Activated CD4-positive, CD25-positive, alpha-beta regulatory T cell treated with anti-CD3 and anti-CD28 coated beads, Interleukin-2, amount 50 U/mL, for 72 hours (primary cell): ENCODE data around the gene MYPOP.
A peak's percentile ranks its signal among the peaks of the same experiment; 100 is the strongest.
"Not testable (repeated sequence)": the region's sequence is repeated elsewhere in the genome, so short reads cannot be mapped to it uniquely, and the experiment has no call there.

Experiments
- DNase-seq: peaks from one replicate; pipeline ENCODE4 v3.0.0; 2021

MYPOP gene

DNA sequence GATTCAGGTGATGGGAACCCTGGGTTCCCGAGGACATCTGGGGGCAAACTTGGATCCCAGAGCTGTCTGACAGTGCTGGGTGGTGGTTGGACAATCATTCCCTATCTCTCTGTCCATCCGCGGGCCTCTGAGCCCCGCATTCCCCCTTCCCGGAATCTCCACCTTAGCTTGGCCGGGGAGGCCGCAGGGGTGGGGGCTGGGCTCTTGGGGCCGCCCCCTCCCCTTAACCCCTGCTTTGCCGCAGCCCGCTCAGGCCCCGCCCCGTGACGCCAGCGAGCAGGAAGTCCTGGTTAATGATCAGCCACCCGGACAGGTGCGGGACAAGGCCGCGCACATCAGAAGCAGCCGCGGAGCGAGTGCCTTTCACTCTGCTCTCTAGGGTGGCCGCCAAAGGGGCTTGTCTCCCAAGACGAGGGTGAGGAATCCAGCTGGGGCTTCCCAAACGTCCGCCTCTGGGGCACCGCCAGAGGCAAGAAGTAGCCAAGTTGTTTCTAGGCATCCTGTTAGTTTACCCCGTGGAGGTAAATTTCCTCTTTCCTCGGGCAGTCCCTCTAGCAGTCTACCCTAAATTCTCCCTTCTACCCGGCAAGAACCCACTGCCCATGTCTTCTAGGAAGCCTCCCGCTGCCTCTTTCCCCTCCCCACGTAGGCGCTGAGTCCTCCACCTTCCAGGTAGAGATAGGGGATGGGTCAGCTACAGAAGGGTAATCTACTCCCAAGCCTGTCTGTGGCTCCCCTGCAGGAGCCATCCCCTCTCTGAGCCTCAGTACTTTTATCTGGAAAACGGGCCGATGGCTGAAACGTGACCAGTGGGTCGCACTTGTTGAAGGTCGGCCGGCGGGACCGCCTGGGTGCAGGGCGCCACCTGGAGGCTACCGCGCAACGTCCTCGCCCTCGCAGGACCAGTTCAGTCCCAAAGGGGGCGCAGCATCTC lies 19.5 kb downstream of the MYPOP start:
- peak; percentile 87 for DNase-seq

DNA sequence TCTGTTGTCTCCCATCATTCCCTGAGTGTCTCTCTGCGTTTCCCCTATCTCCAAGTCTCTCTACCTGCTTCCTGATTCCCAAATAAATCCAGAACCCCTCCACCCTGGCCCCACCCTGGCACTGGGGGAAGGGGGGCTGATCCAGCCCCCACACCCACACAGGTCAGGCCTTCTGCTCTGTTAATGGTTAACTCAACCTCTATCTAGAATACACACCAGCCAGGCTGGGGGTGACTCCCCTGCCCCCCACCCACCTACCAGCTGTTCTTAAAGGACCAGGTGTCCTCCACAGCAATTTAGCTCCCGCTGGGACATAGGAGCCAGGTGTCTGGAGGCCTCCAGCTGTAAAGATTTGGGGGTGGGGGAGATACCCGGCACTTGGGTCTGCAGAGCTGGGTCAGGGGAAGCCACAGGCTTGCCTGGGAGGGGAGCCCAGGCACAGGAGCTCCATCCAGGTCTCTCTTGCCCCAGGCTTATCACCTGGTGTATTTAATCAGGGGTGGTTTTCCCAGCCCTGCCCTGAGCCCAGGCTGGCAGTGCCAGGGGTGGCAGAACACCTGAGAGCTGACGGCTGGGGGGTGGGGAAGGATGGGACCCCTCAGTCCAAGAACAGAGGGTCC lies 20.4 kb downstream of the MYPOP start:
- no peak for DNase-seq

DNA sequence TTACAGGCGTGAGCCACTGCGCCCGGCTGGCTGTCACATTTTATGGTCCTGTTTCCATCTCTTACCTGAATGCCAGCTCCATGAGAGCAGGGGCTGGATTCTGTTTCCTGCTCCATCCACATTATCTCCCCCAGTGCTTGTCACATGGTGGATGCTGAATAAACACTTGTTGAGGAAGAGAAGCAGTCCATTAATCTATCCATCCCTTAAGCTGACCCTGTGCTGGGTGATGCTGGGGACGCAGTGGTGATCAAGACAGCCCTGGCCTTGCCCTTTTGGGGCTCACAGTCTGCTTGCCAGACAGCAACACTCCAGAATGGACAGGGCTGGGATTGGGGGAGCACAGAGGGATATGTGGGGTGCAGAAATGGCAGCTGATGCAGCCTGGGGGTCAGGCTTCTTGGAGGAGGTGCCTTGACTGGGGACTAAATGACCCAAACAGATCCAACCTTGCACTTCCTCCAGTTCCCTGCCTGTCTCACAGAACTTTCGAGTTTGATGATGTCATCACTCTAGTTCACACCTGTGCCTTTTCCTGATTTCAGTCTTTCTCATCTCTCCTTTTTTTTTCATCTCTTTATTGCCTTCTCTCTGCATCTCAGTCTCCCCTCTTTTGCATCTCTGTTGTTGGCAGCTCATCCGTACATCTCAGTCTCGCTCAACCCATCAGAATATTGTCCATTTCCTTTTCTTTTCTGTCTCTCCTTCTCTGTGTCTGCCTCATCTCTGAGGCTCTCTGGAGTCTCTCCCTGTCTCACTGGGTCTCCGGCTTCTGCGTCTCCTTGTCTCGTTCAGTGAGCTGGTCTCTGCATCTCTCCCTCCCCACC lies 21.1 kb downstream of the MYPOP start:
- DNase-seq = no peak

DNA sequence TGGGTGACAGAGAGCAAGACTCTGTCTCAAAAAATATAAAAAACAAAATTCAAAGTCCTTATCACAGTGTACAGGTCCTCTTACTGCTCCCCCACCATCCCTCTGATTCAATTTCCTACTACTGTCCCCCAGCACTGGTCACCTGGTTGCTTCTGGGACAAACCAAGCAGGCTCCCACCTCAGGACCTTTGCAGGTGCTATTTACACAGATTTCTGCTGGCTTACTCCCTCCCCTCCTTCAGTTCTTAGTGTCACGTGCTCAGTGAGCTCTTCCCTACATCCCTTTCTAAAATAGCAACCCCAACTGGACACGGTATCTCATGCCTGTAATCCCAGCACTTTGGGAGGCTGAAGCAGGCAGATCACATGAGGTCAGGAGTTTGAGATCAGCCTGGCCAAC lies 22.4 kb downstream of the MYPOP start:
- DNase-seq = no peak

- DNase-seq = no peak
Observed at GRCh38 chr19:45879055-45879454, 23.4 kb downstream of the MYPOP start.

DNA sequence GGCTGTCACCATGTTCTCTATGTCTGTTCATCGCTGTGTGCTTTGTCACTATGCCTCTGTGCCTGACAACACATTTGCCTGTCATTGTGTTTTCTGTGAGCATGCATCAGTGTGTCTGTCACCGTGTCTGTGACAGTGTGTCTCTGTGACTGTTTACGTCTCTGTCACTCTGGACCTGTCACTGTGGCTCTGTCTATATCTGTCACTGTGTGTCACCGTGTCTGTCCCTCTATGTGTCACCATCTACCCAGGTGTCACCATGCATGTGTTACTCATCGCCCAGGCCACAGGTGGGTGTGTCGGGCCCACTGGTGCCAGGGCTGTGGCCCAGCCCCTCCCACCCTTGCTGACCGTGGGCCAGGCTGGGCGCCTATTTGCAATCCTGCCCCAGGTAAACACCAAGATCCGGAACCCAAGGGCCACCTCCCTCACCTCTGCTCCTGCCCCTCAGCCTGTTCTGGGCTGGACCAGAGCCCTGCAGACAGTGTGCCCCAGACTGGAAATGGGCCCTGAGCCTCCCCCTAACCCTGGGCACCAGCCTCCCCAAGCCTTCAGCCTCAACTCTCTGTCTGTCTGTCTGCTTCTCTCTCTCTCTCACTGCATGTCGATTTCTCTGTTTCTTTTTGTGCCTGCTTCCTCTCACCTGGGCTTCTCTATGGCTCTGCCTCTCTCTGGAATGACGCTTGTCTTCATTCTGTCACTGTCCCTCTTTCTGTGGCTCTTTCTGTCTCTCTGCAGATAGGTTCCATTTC lies 24.2 kb downstream of the MYPOP start:
- DNase-seq = no peak

DNA sequence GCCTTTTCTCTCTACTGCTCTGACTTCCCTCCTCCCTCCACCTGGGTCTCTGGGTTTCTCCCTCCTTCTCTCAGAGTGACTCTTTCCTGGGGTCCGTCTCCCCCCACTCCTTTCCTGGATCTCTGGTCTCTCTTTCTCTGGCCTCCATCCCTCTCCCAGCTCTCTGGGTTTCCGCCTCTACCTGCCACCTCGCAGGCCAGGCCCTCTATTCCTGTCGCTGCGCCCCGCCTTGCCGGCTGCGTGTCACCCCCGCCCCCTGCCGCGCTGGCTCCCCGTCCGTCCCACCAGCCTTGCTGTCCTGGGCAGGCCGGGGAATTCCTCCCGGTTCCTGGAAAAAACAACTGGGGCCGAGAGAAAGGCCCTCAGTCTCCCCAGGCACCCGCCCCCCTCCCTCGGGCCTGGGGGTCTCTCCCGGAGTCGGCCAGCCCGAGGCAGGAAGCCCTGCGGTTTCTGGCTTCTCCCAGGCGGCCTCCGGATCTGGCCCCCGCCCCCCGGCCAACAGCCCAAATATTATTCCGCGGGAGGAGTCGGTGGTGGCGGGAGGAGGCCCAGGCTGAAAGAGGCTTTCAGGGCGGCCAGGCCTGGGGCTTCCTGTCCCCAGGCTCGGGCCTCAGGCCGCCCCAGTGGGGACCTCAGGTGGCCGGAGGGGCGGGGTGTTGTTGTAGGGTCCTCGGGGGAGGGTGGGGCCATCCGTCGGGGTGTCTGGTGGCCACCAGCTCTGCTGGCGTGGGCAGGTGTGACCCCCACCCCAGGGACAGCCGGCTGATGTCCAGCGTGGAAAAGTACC lies 25.8 kb downstream of the MYPOP start:
- no peak for DNase-seq

GRCh38 chr19:45876161-45876410 lies 26.3 kb downstream of the MYPOP start:
- DNase-seq = no peak

DNA sequence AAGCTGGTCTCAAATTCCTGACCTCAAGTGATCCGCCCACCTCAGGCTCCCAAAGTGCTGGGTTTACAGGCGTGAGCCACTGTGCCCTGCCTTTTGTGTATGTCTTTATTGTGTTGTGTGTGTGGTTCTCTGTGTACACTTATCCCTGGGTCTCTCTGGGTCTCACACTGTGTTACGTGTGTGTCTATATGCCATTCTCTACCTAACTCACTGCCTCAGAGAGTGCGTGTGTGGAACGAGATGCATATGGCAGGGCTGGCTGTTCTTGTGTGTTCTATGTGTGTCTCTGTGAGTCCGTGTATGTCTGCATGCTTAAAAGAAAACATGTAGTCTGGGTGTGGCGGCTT lies 27.8 kb downstream of the MYPOP start:
- DNase-seq = no peak

DNA sequence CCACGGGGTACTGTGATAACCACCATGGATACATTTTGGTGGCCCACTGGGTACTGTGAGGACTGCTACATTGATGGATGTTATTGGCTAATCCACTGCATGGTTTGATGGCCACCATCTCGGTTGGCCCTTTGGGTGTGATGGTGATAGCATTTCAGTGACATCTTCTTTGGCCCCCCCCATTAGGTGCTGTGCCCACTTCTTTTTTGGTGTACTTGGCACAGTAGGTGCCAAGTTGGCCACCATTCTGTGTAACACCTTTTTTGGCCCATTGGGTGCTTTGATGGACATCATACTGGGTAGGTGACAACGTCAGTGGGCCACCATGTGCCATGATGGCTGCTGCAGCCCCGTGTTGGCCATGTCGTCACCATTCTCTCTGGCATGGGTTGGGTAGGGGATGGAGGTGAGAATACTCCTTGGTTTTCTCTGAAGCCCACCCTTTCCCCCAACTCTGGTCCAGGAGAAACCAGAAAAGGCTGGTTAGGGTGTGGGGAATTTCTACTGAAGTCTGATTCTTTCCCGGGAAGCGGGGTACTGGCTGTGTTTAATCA lies 29.1 kb downstream of the MYPOP start:
- DNase-seq = no peak

- DNase-seq = no peak
Observed at GRCh38 chr19:45872095-45872919, 30.1 kb downstream of the MYPOP start.

GRCh38 chr19:45870798-45871197 lies 31.6 kb downstream of the MYPOP start:
- DNase-seq = no peak

GRCh38 chr19:45867241-45867640 lies 35.2 kb downstream of the MYPOP start:
- DNase-seq = not testable (repeated sequence)

GRCh38 chr19:45866400-45867176 lies 35.8 kb downstream of the MYPOP start:
- no peak for DNase-seq

DNA sequence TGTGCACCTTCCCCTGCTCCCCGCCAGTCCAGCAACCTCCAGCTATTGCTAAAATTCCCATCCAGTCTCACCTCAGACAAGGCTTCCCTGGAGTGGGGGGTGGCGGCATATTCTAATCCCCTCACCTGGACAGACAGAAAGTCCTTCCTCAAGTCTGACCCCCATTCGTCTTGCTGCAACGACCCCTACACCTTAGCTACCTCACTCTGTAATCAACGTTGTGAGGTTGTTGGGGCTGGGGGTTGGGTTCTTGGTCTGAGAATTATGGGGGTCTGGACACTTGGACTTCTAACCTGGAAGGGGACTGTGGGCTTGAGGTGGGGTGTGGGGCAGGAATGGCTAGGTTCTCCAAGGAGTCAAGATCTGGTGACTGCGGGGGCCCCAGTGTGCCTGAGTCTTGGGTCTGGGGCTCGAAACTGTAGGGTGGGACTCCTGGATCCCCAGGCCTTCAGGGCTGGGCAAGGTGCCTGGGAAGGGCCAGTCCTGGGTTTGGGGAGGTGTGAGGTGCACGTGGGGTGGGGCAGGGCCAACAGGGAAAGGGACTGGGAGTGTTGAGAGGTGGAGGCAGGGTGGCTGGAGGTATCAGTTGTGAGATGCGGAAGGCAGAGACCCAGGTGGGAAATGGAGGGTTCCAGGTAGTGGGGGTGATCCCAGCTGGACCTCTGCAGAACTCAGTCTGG lies 37.0 kb downstream of the MYPOP start:
- no peak for DNase-seq

- no peak for DNase-seq
Observed at GRCh38 chr19:45864629-45865082, 37.8 kb downstream of the MYPOP start.

- peak; percentile 74 for DNase-seq
Observed at GRCh38 chr19:45863840-45864628, 38.4 kb downstream of the MYPOP start, which contains the start of gene FOXA3. TSS of gene FOXA3 (plus strand) at chr19:45864326. CDS start at chr19:45864457, 131 bp downstream.

DNA sequence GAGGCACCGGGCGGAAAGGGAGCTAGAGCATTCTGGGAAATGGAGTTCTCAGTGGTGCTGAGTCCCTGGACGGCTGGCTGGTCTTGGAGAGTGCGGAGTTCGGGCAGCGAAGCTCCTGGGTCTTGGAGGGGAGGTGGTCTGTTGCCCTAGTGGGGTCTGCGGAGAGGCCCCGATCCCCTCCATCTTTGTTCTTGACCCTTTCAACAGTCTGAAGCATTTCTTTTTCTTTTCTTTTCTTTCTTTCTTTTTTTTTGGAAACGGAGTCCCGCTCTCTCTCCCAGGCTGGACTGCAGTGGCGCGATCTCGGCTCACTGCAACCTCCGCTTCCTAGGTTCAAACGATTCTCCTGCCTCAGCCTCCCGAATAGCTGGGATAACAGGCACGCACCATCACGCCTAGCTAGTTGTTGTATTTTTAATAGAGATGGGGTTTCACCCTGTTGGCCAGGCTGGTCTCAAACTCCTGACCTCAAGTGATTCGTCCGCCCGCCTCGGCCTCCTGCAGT lies 39.0 kb downstream of the MYPOP start:
- DNase-seq = no peak
